ENCODE data around the gene TPI1.
"Not testable (repeated sequence)": the region's sequence is repeated elsewhere in the genome, so short reads cannot be mapped to it uniquely, and the experiment has no call there.

Gene TPI1

GRCh38 chr12:6847676-6848075, 19.7 kb upstream of the TPI1 start:
- DNase-seq (ENCODE audit: low read depth): no peak

DNA sequence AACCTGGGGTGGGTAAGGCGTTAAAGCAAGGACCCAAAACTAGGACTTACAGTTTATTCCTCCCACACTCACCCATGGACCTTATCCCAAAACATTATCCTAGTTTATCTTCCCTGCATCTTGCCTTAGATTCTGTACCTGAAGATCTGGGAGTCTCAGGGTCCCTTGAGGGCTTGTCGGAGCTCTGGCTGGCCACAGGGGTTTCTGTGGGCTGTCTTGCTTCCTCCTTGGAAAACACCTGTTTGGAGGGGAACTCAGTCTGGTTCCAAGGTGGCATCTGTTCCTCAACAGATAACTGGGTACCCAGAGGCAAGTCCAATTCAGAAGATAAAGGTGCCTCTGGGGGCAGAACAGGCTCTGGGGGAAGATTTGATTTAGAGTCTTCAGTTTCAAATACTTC, 17.9 kb upstream of the TPI1 start:
- no peak for DNase-seq (ENCODE audit: low read depth)

GRCh38 chr12:6849976-6850560, 17.3 kb upstream of the TPI1 start:
- no peak for DNase-seq (ENCODE audit: low read depth)

DNA sequence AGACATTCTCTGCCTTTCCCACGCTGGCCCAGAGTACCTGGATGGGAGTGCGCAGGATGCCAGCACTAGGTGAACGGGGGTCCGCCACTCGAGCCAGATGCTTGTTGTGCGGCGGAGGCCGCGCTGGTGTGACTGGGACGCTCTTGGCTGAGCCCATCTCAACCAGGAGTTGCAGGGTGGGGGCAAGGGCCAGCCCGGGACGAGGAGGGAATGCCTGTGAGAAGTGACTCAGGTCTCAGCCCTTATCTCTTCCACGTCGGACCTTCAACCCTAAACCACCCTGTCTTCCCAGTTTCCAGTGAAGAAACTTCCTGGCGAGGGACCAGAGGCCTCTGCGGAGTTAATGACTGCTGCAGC, 16.6 kb upstream of the TPI1 start:
- no peak for DNase-seq (ENCODE audit: low read depth)

GRCh38 chr12:6851153-6851920, 16.0 kb upstream of the TPI1 start, which contains the start of gene CDCA3:
CDCA3 (minus strand) TSS chr12:6851286; CDS start chr12:6850952, 334 bp downstream.
- DNase-seq (ENCODE audit: low read depth): peak; percentile 94

GRCh38 chr12:6851921-6852650, 15.2 kb upstream of the TPI1 start, which contains the start of gene USP5:
USP5 (plus strand) TSS chr12:6852150; CDS start chr12:6852180, 30 bp downstream.
- DNase-seq (ENCODE audit: low read depth): peak; percentile 98

DNA sequence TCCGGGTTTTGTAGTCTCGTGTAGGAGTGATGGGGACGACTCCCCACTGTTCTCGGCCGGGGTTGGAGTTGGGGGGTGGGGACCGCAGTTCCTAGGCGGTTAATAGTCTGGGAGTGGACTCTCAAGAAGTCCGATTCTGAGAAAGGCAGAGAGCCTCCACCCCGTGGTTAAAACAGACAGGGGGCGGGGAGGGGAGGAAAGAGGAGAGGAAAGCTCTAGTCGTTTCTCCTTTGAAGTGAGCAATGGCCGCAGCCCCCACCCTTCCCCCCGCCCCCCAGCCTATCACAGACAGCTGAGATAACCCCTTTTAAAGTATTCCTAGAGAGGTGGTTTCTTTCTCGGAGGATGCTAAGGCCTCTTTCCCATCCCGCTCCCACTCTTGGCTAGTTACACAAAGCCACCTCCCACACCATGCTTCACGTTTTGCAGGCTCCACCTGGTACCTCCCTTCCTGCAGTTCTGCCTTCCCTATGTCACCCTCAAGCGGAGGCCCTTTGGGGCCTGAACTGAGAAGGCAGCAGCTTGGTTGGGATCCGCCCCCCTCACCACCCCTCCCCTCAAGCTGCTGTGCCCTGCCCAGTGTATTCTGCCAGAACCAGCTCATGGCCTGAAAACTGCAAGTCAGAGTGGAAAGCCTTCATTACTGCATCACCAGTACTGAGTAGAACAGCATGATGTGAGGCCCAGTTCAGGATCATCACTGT, 14.5 kb upstream of the TPI1 start:
- DNase-seq (ENCODE audit: low read depth): peak; percentile 49

GRCh38 chr12:6853626-6854025, 13.7 kb upstream of the TPI1 start:
- no peak for DNase-seq (ENCODE audit: low read depth)

DNA sequence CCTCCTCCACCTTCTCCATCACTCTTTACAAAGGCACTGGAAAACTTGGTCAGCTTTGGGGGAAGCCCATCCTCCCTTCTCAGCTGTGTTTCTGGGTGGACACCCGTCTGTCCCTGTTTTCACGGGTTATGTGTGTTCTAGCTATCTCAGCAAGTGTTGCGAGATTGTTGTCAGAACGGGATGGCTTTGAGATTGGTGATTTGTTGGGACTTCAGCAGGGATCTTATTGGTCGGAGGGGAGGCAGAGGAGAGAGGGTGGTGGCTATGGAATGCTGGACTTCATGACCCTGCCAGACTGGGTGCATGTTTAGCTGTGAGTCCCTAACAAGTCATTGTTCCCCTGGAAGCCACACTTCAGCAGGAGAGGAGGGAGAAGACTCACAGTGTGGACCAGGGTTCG, 13.3 kb upstream of the TPI1 start:
- DNase-seq (ENCODE audit: low read depth): no peak

DNA sequence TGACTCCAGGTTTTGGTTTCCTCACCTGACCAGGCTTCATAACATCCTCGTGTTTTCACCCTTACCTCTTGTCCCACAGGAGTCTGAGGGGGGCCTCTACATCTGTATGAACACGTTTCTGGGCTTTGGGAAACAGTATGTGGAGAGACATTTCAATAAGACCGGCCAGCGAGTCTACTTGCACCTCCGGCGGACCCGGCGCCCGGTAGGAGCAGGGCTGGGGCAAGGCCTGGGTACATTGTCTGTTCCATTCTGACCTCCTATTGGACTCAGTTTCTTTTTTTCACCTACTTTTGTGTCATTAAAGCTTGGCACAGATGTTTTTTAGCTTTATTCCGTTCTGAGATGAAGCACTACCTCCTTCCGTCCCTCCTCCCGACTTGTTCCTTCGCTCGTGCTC, 12.0 kb upstream of the TPI1 start:
- no peak for DNase-seq (ENCODE audit: low read depth)

- DNase-seq (ENCODE audit: low read depth): no peak
Observed at GRCh38 chr12:6858799-6859198, 8.5 kb upstream of the TPI1 start.

DNA sequence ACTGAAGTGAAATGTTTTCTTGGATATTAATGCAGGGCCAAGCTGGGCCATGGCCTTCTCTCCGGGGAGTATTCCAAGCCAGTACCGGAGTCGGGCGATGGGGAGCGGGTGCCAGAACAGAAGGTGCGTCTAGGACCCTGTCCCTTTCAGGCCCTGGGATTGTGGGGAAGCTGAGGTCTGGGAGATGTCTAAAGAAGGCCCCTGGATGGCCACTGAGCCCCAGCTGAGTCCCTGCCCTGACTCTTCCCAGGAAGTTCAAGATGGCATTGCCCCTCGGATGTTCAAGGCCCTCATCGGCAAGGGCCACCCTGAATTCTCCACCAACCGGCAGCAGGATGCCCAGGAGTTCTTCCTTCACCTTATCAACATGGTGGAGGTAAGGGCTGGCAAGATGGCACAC, 7.2 kb upstream of the TPI1 start:
- DNase-seq (ENCODE audit: low read depth): no peak

DNA sequence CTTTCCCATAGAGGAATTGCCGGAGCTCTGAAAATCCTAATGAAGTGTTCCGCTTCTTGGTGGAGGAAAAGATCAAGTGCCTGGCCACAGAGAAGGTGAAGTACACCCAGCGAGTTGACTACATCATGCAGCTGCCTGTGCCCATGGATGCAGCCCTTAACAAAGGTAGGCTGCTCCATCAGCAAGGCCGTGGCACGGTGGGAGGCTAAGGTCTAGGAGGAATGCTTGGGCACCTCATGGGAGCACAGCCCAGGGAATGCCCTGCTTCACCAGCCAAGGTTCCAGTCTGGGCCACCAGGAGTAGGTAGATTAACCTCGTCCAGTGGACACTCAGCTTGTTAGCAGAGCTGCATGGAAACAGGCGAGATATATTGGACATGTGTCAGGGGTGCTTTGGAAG, 6.4 kb upstream of the TPI1 start:
- no peak for DNase-seq (ENCODE audit: low read depth)

DNA sequence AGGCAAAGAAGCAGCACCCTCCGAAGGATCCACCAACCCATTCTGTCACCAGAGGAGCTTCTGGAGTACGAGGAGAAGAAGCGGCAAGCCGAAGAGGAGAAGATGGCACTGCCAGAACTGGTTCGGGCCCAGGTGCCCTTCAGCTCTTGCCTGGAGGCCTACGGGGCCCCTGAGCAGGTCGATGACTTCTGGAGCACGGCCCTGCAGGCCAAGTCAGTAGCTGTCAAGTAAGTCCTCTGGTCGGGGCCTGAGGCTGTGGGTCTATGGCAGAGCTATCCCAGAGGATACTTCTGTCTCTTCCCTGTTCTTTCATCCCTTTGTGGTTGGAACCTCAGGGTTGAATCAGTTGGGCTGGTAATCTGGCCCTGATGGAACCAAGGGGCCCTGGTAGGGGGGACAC, 5.9 kb upstream of the TPI1 start:
- no peak for DNase-seq (ENCODE audit: low read depth)

DNA sequence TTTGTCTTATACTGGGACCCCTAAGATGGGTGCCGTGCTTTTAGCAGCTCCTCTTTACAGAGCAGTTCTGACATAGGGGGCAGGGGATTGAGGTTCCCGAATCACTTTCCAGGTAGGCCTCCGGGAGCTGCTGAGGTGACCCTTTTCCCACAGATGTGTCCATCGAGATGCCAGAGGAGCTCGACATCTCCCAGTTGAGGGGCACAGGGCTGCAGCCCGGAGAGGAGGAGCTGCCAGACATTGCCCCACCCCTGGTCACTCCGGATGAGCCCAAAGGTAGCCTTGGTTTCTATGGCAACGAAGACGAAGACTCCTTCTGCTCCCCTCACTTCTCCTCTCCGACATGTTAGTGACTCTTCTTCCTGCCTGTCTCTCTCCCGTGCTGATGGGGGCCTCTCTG, 4.3 kb upstream of the TPI1 start:
- no peak for DNase-seq (ENCODE audit: low read depth)

DNA sequence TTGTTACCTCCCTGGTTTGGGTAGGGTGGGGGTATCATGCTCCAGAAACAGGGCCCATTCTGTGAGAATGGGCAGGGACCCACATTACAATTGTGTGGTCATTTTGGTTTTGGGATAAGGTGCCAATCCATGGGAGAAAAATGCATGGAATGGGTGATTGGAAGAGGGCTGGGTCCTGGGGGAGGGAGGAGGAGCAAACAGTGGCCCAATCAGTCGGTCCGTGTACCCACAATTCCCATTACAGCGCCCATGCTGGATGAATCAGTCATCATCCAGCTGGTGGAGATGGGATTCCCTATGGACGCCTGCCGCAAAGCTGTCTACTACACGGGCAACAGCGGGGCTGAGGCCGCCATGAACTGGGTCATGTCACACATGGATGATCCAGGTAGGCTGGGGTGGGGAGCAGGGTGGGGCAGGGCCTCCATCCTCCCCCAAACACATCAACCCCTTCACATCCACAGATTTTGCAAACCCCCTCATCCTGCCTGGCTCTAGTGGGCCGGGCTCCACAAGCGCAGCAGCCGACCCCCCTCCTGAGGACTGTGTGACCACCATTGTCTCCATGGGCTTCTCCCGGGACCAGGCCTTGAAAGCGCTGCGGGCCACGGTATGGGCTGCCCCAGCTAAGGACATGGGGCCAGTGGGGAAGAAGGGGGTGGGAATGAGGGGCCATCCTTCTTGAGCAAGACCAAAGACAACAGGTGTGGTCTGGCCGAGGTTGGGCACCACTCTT, 3.6 kb upstream of the TPI1 start:
- no peak for DNase-seq (ENCODE audit: low read depth)

GRCh38 chr12:6865307-6865706, 2.0 kb upstream of the TPI1 start:
- not testable (repeated sequence) for DNase-seq (ENCODE audit: low read depth)

DNA sequence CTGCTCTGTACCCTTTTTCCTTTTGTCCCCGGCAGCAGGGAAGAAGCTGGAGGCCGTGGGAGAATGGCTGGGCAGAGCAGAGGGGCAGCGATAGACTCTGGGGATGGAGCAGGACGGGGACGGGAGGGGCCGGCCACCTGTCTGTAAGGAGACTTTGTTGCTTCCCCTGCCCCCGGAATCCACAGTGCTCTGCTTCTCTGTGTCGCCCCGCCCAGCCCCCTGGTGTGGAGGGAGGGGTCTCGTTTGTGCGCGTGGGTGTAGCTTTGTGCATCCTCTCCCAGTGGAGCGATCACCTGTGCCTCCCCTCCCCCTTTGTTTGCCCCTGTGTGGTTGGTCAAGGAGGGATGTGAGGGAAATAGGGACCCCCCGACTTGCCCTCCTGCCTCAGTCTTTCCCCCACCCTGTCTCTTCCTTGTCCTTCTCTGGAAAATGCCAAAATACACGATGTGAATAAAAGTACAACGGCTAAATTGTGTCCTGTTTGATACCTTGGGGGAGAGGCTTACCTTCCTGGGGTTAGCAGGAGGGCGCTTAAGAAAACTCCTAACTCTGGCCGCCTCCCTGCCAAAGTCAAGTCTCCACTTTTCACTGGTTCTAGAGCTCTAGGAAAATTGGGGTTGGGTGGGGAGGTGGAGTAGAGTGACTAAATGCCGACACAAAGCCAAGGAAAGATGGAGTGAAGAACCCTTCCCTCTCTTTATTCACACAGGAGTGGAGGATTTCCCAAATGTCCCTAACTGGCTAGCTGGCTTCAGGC, 990 bp upstream of the TPI1 start:
- DNase-seq (ENCODE audit: low read depth): no peak

GRCh38 chr12:6866920-6867412, 365 bp upstream of the TPI1 start:
- DNase-seq (ENCODE audit: low read depth): no peak

DNA sequence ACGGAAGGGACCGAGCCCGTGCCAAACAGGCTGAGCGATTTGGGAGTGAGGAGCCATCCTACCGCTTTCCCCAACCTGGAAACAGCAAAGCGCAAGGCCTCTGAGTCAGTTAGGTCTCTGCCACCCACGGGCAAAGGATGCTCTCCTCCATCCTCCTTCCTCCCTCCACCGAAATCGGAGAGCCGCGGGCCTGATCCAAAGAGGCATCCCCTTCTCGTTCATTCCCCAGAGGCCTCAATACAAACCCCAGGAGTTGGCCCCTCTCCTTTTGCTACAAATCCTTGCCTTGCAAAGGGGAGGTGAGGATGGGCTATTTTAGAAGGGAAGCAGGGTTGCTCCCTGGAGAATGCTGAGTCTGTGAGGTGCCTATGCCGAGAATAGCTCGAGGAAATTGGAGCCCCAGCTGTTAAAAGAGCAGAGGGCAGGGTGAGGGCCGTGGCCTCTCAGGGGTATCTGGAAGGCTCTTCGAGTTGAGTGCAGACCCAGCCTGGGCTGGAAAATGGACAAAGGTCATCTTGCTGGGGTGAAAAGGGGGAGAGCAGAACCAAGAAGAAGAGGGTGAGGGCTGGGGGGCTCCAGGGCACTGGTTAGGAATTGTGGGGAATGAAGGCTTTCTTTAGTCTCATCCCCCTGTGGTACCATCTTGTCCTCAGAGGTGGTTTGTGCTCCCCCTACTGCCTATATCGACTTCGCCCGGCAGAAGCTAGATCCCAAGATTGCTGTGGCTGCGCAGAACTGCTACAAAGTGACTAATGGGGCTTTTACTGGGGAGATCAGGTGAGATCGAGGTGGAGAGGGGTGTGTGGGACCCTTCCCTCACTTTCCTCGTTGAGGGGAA, 1.1 kb downstream of the TPI1 start:
- no peak for DNase-seq (ENCODE audit: low read depth)

Data from HS-5 (cell line).